ENCODE measurements around the gene DMD. TPM values are rescaled to one million over a fixed set of nuclear protein-coding genes. Genes with fewer than 3 reads are reported as not detected.
"Not testable (repeated sequence)": the region's sequence is repeated elsewhere in the genome, so short reads cannot be mapped to it uniquely, and the experiment has no call there.

Gene DMD
- total RNA-seq, 2 donors from 2014 or later: 1.4 to 7.5 TPM

DNA sequence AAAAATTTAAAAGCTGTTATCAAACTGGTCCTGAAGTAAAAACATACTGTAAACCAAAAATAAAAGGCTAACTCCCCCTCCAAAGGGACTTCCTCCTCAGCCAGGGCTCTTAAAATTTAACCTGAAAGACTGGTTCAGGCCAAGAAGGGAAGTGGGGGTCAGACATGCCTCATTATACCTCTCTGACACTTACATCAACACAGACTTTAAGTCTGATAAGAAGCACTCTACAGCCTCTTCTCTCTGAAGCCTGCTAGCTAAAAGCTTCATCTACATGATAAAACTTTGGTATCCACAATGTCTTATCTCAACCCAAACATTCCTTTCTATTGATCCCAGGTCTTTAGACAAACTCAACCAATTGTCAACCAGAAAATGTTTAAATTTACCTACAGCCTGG is 682.9 kb downstream of the DMD start:
- H3K36me3 Mint-ChIP-seq (ENCODE audit: low read depth); H3K27me3 Mint-ChIP-seq; H3K4me1 Mint-ChIP-seq; H3K4me3 Mint-ChIP-seq; H3K27ac Mint-ChIP-seq; H3K9me3 Mint-ChIP-seq; ATAC-seq (replicated peaks): not testable (repeated sequence)

DNA sequence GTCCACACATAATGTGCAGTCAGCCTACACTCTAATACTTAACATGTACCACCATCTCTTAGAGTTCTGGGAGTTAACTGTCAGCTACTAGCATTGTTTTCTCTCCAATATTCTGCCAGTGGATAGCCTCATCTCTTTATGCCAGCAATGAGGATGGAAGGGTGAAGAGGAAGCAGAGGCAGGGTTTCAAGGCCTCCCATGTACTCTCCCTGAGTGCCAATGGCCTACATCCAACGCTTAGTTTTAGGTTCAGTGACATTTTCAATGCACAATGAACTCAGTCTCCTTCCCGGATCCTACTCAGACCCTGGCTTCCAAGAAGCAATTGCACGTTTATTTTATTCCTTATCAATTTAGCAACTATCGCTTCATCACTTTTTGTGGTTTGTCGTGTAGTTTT is 686.1 kb downstream of the DMD start:
- H3K27me3 Mint-ChIP-seq: no peaks in the 10 kb centered on the region
- H3K4me1 Mint-ChIP-seq: no peaks in the 10 kb centered on the region
- ATAC-seq (replicated peaks): no peak
- no peak overlapping the region for H3K27ac Mint-ChIP-seq
- H3K9me3 Mint-ChIP-seq: no peaks in the 10 kb centered on the region
- no peaks in the 10 kb centered on the region for H3K36me3 Mint-ChIP-seq (ENCODE audit: low read depth)
- H3K4me3 Mint-ChIP-seq: no peak overlapping the region

DNA sequence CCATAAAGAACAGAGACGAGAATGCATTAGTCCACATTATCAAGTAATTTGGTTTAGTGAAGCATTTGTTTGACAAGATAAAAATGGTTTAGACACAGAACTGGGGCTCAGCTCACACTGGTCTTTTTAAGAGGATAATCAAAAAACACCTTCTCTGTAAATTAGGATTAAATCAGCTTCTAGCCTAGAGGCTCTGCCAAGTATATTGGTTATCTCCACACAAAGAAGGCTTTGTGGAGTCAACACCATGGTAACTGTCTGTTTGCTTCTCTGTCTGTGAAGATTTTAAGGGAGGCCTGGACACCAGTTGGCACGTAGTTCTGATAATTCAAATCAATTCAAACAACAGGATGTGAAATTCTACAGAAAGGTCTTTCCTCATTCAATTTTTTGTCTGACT is 687.0 kb downstream of the DMD start:
- Mint-ChIP-seq H3K4me3 (no peak overlapping the region), H3K36me3 (ENCODE audit: low read depth) (no peaks in the 10 kb centered on the region), H3K27ac (no peak overlapping the region), H3K27me3 (no peaks in the 10 kb centered on the region), H3K4me1 (no peaks in the 10 kb centered on the region), H3K9me3 (no peaks in the 10 kb centered on the region)
- ATAC-seq (replicated peaks): no peak

DNA sequence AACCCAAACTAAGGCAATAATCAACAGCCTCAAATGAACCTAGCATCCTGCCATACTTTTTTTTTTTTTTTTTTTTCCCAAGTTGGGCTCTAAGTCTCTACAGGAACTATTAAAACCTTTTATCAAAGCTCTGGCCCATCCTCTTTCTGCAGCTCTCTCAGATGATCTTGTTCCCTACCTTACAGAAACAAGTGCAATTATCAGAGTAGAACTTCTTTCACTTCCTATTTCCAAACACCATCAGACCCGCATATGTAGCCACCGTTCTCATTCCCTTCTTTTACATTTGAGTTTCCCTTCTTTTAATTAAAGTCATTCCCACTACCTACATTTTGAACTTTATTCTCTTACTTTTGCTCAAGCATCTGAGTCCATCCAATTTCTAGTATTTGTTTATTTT is 690.6 kb downstream of the DMD start:
- Mint-ChIP-seq H3K9me3 (no peaks in the 10 kb centered on the region), H3K27me3 (no peaks in the 10 kb centered on the region), H3K4me3 (no peak overlapping the region), H3K27ac (no peak overlapping the region), H3K36me3 (ENCODE audit: low read depth) (no peaks in the 10 kb centered on the region), H3K4me1 (no peaks in the 10 kb centered on the region)
- ATAC-seq (replicated peaks): no peak

DNA sequence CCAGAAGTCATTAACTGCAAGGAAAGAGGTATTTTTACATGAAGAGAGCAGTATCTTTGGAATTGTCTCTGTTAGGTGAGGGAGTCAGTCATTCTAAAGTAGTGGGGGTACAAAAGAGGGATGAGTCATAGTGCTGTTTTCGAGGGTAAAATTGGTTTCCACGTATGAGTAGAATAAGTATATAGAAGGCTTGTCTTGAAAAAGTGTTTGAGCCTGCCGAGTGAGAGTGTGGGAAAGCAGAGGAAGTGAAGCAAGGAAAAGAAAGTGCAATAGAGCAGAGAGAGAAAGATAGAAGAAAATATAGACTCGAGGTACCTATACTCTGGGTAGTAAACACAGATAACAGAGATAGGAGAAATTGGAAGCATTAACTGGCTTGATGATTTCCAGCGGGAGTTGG is 696.4 kb downstream of the DMD start:
- Mint-ChIP-seq H3K4me1 (no peaks in the 10 kb centered on the region), H3K36me3 (ENCODE audit: low read depth) (no peaks in the 10 kb centered on the region), H3K4me3 (no peak overlapping the region), H3K9me3 (no peaks in the 10 kb centered on the region), H3K27ac (no peak overlapping the region), H3K27me3 (no peaks in the 10 kb centered on the region)
- ATAC-seq (replicated peaks): no peak

DNA sequence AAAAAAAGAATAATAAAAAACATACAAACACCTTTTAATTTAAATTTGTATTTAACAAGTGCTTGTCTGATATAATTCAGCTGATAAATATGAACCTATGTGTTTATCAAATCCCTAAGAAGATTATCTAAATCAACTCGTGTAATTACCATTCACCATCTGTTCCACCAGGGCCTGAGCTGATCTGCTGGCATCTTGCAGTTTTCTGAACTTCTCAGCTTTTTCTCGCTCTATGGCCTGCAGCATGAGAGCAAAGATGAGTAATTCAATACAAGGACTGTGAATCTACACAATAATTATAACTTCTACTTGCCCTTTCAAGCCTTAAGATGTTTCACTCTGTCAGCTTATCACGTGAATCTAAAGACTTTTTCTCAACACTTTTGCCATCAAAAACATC is 709.7 kb downstream of the DMD start:
- H3K27ac Mint-ChIP-seq: no peak overlapping the region
- no peaks in the 10 kb centered on the region for H3K9me3 Mint-ChIP-seq
- H3K4me3 Mint-ChIP-seq: no peak overlapping the region
- no peaks in the 10 kb centered on the region for H3K4me1 Mint-ChIP-seq
- no peak for ATAC-seq (replicated peaks)
- H3K36me3 Mint-ChIP-seq (ENCODE audit: low read depth): no peaks in the 10 kb centered on the region
- H3K27me3 Mint-ChIP-seq: no peaks in the 10 kb centered on the region

DNA sequence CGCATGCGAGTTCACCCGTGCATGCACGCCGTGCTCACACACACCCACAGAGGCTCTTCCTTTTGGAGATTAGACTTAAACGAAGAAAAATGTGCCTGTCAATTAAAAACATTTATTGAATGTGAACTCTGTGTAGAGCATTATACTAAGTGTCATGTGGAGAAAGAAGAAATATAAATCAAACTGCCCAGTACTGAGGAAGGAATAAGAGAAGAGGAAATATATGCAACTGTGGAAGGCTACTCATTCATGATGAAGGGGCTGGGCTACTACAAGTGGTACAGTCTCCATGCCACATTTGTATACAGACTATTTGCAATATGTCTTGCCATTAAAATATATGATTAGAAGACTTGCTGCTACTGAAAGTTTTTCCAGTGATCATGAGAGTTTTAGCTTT is 714.7 kb downstream of the DMD start:
- Mint-ChIP-seq H3K9me3 (no peaks in the 10 kb centered on the region), H3K27ac (no peak overlapping the region), H3K27me3 (no peaks in the 10 kb centered on the region), H3K4me3 (no peak overlapping the region), H3K36me3 (ENCODE audit: low read depth) (no peaks in the 10 kb centered on the region), H3K4me1 (no peaks in the 10 kb centered on the region)
- ATAC-seq (replicated peaks): no peak

DNA sequence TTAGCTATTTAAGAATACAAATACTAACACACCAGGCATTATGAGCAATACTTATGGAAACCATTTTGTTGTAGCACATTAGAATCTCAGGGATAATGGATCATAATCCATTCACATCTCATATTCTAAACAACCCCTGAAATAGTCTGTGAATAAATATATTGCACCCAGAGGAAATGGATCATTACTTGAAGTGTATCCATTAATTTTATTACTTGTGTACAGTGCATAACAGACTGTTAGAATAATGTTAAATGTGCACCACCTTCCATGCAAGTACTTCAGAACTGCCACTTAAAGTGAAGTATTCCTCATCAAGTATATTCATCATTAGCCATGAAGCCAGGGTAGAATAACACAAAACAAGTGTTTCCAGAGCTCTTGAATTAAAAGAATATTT is 715.5 kb downstream of the DMD start:
- no peak for ATAC-seq (replicated peaks)
- Mint-ChIP-seq H3K36me3 (ENCODE audit: low read depth) (no peaks in the 10 kb centered on the region), H3K4me1 (no peaks in the 10 kb centered on the region), H3K4me3 (no peak overlapping the region), H3K27ac (no peak overlapping the region), H3K9me3 (no peaks in the 10 kb centered on the region), H3K27me3 (no peaks in the 10 kb centered on the region)

DNA sequence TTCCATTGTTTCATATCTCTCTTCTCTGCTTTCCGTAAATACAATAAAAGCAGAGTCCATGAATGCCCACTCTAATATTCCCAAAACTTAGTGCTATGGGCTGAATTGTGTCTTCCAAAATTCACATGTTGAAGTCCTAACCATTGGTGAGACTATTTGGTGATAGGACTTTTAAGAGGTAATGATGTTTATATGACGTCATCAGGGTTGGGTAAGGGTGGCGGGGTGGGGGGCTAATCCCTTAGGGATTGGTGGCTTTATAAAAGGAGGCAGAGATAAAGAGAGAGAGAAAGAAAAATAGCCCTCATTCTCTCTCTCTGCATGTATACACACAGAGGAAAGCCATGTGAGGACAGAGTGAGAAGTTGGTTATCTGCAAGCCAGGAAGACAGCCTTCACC is 722.2 kb downstream of the DMD start:
- no peak for ATAC-seq (replicated peaks)
- H3K4me1 Mint-ChIP-seq: no peaks in the 10 kb centered on the region
- no peak overlapping the region for H3K4me3 Mint-ChIP-seq
- no peaks in the 10 kb centered on the region for H3K9me3 Mint-ChIP-seq
- H3K27ac Mint-ChIP-seq: no peak overlapping the region
- no peaks in the 10 kb centered on the region for H3K36me3 Mint-ChIP-seq (ENCODE audit: low read depth)
- H3K27me3 Mint-ChIP-seq: no peaks in the 10 kb centered on the region

DNA sequence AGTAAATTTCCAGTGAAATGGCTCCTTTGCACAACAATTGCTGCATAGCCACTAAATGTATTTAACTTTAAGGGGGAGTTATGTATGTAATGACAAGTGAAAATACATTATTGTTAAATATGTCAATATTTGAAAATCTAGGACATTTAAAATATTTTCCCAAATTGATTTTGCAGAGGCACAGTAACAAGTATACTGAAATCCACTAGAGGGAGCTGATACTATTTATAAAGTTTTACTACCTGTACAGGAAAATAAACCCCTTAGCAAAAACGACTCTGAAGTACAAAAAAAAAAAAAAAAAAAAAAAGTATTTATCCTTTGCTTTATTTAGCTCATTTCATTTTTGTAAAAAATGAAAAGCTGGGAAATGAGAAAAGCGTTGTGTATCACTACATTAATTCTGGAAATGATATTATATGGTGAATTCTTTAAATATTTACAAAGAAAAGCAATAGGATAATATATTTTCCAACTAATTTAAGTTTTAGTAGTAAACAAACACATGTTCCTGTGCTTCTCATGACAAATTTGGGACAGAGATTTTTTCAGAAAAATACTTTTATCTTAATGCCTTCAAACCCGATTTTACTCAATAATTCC is 727.7 kb downstream of the DMD start:
- H3K4me3 Mint-ChIP-seq: no peak overlapping the region
- no peaks in the 10 kb centered on the region for H3K27me3 Mint-ChIP-seq
- ATAC-seq (replicated peaks): no peak
- H3K27ac Mint-ChIP-seq: no peak overlapping the region
- H3K36me3 Mint-ChIP-seq (ENCODE audit: low read depth): no peaks in the 10 kb centered on the region
- H3K4me1 Mint-ChIP-seq: no peaks in the 10 kb centered on the region
- H3K9me3 Mint-ChIP-seq: no peaks in the 10 kb centered on the region

DNA sequence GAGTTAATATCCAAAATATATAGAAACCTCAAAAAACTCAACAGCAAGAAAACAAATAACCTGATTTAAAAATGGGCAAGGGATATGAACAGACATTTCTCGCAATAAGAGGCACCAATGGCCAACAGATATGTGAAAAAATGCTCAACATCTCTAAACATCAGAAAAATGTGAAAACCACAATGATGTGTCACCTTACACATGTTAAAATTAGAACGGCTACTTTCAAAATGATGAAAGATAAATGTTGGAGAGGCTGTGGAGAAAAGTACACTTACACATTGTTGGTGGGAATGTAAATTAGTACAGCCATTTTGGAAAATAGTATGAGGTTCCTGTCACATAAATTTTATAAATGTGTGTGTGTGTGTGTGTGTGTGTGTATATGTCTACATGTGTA is 731.3 kb downstream of the DMD start:
- Mint-ChIP-seq H3K36me3 (ENCODE audit: low read depth) (no peaks in the 10 kb centered on the region), H3K27ac (no peak overlapping the region), H3K4me3 (no peak overlapping the region), H3K4me1 (no peaks in the 10 kb centered on the region), H3K9me3 (no peaks in the 10 kb centered on the region), H3K27me3 (no peaks in the 10 kb centered on the region)
- no peak for ATAC-seq (replicated peaks)

DNA sequence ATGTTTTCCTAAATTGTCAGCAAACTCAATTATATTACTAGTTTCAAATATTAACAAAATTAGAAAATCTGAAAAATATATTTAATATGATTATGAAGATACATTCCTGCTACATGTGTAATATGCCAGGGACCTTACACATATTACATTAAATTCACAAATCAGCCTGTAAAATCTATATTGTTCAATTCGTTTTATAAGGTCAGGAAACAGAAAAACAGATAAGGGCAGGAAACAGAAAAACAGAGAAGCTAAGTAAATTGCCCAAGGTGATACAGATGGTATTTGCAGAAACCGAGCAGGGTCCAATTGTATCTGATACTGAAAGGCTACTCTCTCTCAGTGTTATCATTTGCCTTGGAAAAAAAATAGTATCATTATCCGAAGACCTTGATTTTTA is 739.0 kb downstream of the DMD start:
- no peaks in the 10 kb centered on the region for H3K27me3 Mint-ChIP-seq
- H3K36me3 Mint-ChIP-seq (ENCODE audit: low read depth): no peaks in the 10 kb centered on the region
- H3K27ac Mint-ChIP-seq: no peak overlapping the region
- H3K9me3 Mint-ChIP-seq: no peaks in the 10 kb centered on the region
- no peak overlapping the region for H3K4me3 Mint-ChIP-seq
- no peaks in the 10 kb centered on the region for H3K4me1 Mint-ChIP-seq
- ATAC-seq (replicated peaks): no peak

DNA sequence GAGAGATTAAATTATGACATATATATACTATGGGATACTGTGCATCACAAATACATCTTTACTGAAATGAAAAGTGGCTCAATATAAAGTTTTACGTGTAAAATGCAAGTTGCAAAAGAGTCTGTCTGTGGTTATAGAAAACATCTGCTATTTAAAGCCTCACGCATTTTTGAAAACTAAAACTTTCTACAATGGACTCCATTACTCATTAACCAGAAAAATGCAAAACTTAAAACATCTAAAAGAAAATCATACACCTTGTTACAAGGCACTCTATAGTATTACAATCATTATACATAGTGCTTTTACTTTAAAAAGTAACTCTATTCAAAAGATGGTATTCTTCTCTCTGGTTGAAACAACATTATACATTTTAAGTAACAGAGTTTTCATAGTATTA is 755.6 kb downstream of the DMD start:
- Mint-ChIP-seq H3K4me1 (no peaks in the 10 kb centered on the region), H3K27me3 (no peaks in the 10 kb centered on the region), H3K36me3 (ENCODE audit: low read depth) (no peaks in the 10 kb centered on the region), H3K27ac (no peak overlapping the region), H3K9me3 (no peaks in the 10 kb centered on the region), H3K4me3 (no peak overlapping the region)
- ATAC-seq (replicated peaks): no peak

DNA sequence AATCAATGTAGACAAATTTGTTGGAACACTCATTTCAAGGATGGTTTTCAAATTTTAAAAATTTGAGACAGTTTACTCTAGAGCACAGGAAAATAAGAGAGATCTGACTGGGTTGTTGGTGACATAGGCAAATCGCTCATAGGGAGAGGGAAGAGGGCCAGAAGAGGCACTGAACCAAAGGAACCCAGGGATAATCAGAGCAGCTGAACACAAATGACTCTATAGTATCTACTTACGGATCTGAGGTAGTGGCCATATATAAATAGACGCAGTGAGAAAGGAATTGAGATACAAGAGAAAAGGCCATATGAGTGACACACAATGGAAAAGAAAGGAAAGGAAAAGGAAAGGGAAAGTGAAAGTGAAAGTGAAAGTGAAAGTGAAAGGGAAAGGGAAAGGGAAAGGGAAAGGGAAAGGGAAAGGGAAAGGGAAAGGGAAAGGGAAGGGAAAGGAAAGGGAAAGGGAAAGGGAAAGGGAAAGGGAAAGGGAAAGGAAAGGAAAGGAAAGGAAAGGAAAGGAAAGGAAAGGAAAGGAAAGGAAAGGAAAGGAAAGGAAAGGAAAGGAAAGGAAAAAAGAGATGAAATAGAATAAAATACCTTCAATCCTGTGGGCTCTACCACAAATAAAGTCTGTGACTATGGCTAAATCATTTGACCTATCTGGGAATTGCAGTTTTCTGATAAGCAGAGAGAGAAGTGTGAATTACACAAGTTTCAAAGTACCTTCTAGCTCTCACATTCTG is 759.2 kb downstream of the DMD start:
- Mint-ChIP-seq H3K9me3 (no peaks in the 10 kb centered on the region), H3K4me3 (no peak overlapping the region), H3K27ac (no peak overlapping the region), H3K27me3 (no peaks in the 10 kb centered on the region), H3K36me3 (ENCODE audit: low read depth) (no peaks in the 10 kb centered on the region), H3K4me1 (no peaks in the 10 kb centered on the region)
- ATAC-seq (replicated peaks): no peak

DNA sequence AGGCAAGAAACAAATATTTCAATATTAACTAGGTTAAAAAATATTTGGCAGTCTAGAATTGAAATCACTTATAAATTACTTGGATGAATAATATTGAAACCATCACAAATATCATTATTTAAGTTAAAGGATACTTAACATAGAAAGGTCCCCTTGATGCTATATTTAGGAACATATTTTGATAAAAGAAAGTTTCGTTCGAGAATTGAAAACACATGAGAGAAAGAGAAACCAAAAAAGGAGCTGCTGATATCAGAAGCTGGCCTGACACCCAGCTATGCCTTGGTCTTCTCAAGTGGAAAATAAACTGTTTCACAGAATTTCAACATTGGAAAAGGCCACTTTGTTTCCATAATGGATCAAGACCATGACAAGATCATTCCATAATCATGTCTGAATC is 762.4 kb downstream of the DMD start:
- Mint-ChIP-seq H3K4me3 (peak overlapping the region; percentile 21), H3K4me1 (peaks cover 4% of the 10 kb centered on the region), H3K9me3 (peaks cover 3% of the 10 kb centered on the region), H3K27ac (no peak overlapping the region), H3K27me3 (no peaks in the 10 kb centered on the region), H3K36me3 (ENCODE audit: low read depth) (no peaks in the 10 kb centered on the region)
- ATAC-seq (replicated peaks): no peak

DNA sequence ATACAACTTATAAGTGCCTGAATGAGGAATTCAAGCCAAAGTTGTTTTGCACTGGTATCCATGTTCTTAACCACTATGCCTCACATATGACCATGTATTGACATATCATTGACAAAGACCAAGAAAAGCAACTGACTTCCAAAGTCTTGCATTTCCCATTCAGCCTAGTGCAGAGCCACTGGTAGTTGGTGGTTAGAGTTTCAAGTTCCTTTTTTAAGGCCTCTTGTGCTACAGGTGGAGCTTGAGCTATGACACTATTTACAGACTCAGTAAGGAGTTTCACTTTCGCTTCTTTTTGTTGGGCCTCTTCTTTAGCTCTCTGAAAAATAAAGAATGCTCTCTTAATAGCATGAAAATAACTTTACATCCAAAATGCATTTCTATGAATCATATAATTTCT is 763.0 kb downstream of the DMD start:
- Mint-ChIP-seq H3K27me3 (no peaks in the 10 kb centered on the region), H3K27ac (no peak overlapping the region), H3K4me3 (peak overlapping the region; percentile 21)

More for the DNA sequence above, 763.0 kb downstream of the DMD start:
- no peaks in the 10 kb centered on the region for H3K36me3 Mint-ChIP-seq (ENCODE audit: low read depth)
- H3K4me1 Mint-ChIP-seq: peaks cover 4% of the 10 kb centered on the region
- H3K9me3 Mint-ChIP-seq: peaks cover 3% of the 10 kb centered on the region
- peak; percentile 86 for ATAC-seq (replicated peaks)
